SK-N-SH (cell line): ENCODE data around the gene ANKS1B. TPM values are rescaled to one million over a fixed set of nuclear protein-coding genes. Genes with fewer than 3 reads are reported as not detected.

Experiments used
- CTCF ChIA-PET: fragments of 300-600, 350-600 bp; formaldehyde crosslinking; extraction: SDS; loops from one replicate; lab custom pipeline; 2021; lab: Yijun Ruan, JAX
- POLR2A ChIA-PET: fragments of 350-600 bp; sonication (Branson Sonifier 250); formaldehyde crosslinking; extraction: SDS; loops from one replicate; lab custom pipeline; 2020; ENCODE audit warnings: antibody characterized with exemption, inconsistent platforms; lab: Yijun Ruan, JAX
- DNase-seq: peaks from one replicate; pipeline ENCODE4 v3.0.0; 2012
- H2AFZ ChIP-seq: fragments of 200-600 bp; sonication (generic); 2 replicates; pipeline ENCODE4 v1.8.1; 2016; ENCODE audit warnings: antibody characterized with exemption, mild to moderate bottlenecking, low read depth
- H3F3A ChIP-seq: fragments of 200-600 bp; sonication (generic); replicated peaks from 2 replicates; pipeline ENCODE3; 2016; ENCODE audit warnings: antibody characterized with exemption, mild to moderate bottlenecking; ENCODE audit not compliant: insufficient read depth
- H3K27ac ChIP-seq, 2 experiments: fragments of 200-500 bp in 1 of 2; fragments of 200-600 bp in 1 of 2; sonication (Bioruptor generic) in 1 of 2; sonication (generic), shearing (Covaris generic) in 1 of 2; 2 replicates each; pipeline versions ENCODE4 v1.5.1 to v1.6.1; 2014 to 2016; ENCODE audit warnings: low read depth in 2 of 2, inconsistent platforms in 1 of 2, low read length in 1 of 2, mild to moderate bottlenecking in 1 of 2, mixed read lengths in 1 of 2
- H3K27me3 ChIP-seq: fragments of 200-600 bp; sonication (generic), shearing (Covaris generic); 2 replicates; pipeline ENCODE4 v1.6.1; 2016; ENCODE audit warnings: mixed run types; ENCODE audit not compliant: insufficient read depth
- H3K36me3 ChIP-seq, 2 experiments: fragments of 200-500 bp in 1 of 2; fragments of 200-600 bp in 1 of 2; sonication (Bioruptor generic) in 1 of 2; sonication (generic) in 1 of 2; replicated peaks in 1 of 2; 2 replicates each; pipeline versions ENCODE3 to v1.5.1; 2014 to 2016; ENCODE audit warnings: low read length in 1 of 2, mild to moderate bottlenecking in 1 of 2; ENCODE audit not compliant: insufficient read depth in 2 of 2, control insufficient read depth in 1 of 2
- H3K4me1 ChIP-seq, 2 experiments: fragments of 200-500 bp in 1 of 2; fragments of 200-600 bp in 1 of 2; sonication (Bioruptor generic) in 1 of 2; sonication (generic), shearing (Covaris generic) in 1 of 2; 2 replicates each; pipeline versions ENCODE4 v1.5.1 to v1.6.1; 2014 to 2016; ENCODE audit warnings: low read depth in 1 of 2, low read length in 1 of 2, mixed run types in 1 of 2; ENCODE audit not compliant: insufficient read depth in 2 of 2, control insufficient read depth in 1 of 2
- H3K4me2 ChIP-seq: fragments of 200-600 bp; sonication (generic), shearing (Covaris generic); 2 replicates; pipeline ENCODE4 v1.6.1; 2017; ENCODE audit warnings: mixed run types
- H3K4me3 ChIP-seq, 2 experiments: fragments of 200-500 bp in 1 of 2; fragments of 200-600 bp in 1 of 2; sonication (Bioruptor generic) in 1 of 2; sonication (generic), shearing (Covaris generic) in 1 of 2; 2 replicates each; pipeline versions ENCODE4 v1.5.1 to v1.8.1; 2014 to 2016; ENCODE audit warnings: low read depth in 2 of 2, inconsistent platforms in 1 of 2, low read length in 1 of 2, mild to moderate bottlenecking in 1 of 2, mixed read lengths in 1 of 2, moderate library complexity in 1 of 2
- H3K79me2 ChIP-seq: fragments of 200-600 bp; sonication (generic); 2 replicates; pipeline ENCODE4 v1.8.1; 2017; ENCODE audit warnings: mild to moderate bottlenecking; ENCODE audit not compliant: insufficient read depth
- H3K9ac ChIP-seq: fragments of 200-600 bp; sonication (generic); 2 replicates; pipeline ENCODE4 v1.6.1; 2017; ENCODE audit warnings: mixed run types
- H3K9me2 ChIP-seq: fragments of 200-600 bp; sonication (generic); 2 replicates; pipeline ENCODE4 v1.6.1; 2017; ENCODE audit warnings: mixed run types
- H3K9me3 ChIP-seq: fragments of 200-600 bp; sonication (generic); 2 replicates; pipeline ENCODE4 v1.6.1; 2017; ENCODE audit warnings: mixed run types, mild to moderate bottlenecking, moderate library complexity
- H4K20me1 ChIP-seq: fragments of 200-600 bp; sonication (generic); 2 replicates; pipeline ENCODE4 v1.6.1; 2017; ENCODE audit warnings: mild to moderate bottlenecking, mixed run types; ENCODE audit not compliant: insufficient read depth
- FOXM1 ChIP-seq: IDR thresholded peaks from 2 replicates; pipeline ENCODE4 v1.4.0; 2012; ENCODE audit warnings: low read depth, mild to moderate bottlenecking
- GATA2 ChIP-seq: sonication (generic); formaldehyde crosslinking; IDR thresholded peaks from 2 replicates; pipeline ENCODE4 v1.5.0; 2020; ENCODE audit warnings: mild to moderate bottlenecking, missing genetic modification reagents
- NFIC ChIP-seq: IDR thresholded peaks from 2 replicates; pipeline ENCODE4 v1.4.0; 2012; ENCODE audit warnings: borderline replicate concordance
- PBX3 ChIP-seq: IDR thresholded peaks from 2 replicates; pipeline ENCODE4; 2012
- RCOR1 ChIP-seq: fragments of 150-350 bp; IDR thresholded peaks from 2 replicates; pipeline ENCODE4 v1.6.1; 2017; ENCODE audit warnings: antibody characterized with exemption, low read length
- REST ChIP-seq: IDR thresholded peaks from 2 replicates; pipeline ENCODE4 v1.6.1; 2012; ENCODE audit warnings: mild to moderate bottlenecking, low read depth, low read length, moderate library complexity
- TEAD4 ChIP-seq: IDR thresholded peaks from 2 replicates; pipeline ENCODE4 v1.4.0; 2012; ENCODE audit warnings: mild to moderate bottlenecking, borderline replicate concordance; ENCODE audit not compliant: insufficient read depth
- YY1 ChIP-seq: IDR thresholded peaks from 2 replicates; pipeline ENCODE4 v1.4.0; 2012; ENCODE audit warnings: low read depth, mild to moderate bottlenecking
- ZBTB33 ChIP-seq: IDR thresholded peaks from 2 replicates; pipeline ENCODE4 v1.4.0; 2012; ENCODE audit warnings: low read depth, borderline replicate concordance
- WGBS: methylation state at CpG from one replicate; pipeline ENCODE4 v1.1.6; 2017; ENCODE audit warnings: low lambda C conversion rate; 5-methylcytosine and 5-hydroxymethylcytosine counted together
- polyA plus RNA-seq, 3 experiments: library from polyadenylated mRNA; depleted of rRNA; stranded (reverse); fragments of >200 nt; gene quantifications; 2 replicates each; pipeline ENCODE4 v1.2.3, GENCODE V29; 2012

ANKS1B gene
- polyA plus RNA-seq, 1 of the 3 experiments (the other 2 are of a cell fraction), result 1.8 TPM

GRCh38 chr12:99712281-99712680, 272.5 kb downstream of the ANKS1B start:
- no peak overlapping the region for H2AFZ ChIP-seq
- TF ChIP-seq PBX3 (no peak), REST (no peak), NFIC (no peak), FOXM1 (no peak), ZBTB33 (no peak)
- no peak overlapping the region for H3K4me2 ChIP-seq
- H4K20me1 ChIP-seq, result no peaks in the 10 kb centered on the region
- H3K36me3 ChIP-seq, result no peaks in the 10 kb centered on the region
- H3K27me3 ChIP-seq, result no peaks in the 10 kb centered on the region
- no peak overlapping the region for H3K27ac ChIP-seq
- no peak overlapping the region for H3K9ac ChIP-seq
- no peaks in the 10 kb centered on the region for H3F3A ChIP-seq
- H3K9me2 ChIP-seq, result no peaks in the 10 kb centered on the region
- CTCF ChIA-PET, result no interaction called here
- H3K79me2 ChIP-seq, result no peaks in the 10 kb centered on the region
- DNase-seq, result no peak
- no peak overlapping the region for H3K4me3 ChIP-seq
- no peaks in the 10 kb centered on the region for H3K4me1 ChIP-seq
- no peaks in the 10 kb centered on the region for H3K9me3 ChIP-seq
- POLR2A ChIA-PET, result no interaction called here

- no peaks in the 10 kb centered on the region for H3F3A ChIP-seq
- no peaks in the 10 kb centered on the region for H3K4me1 ChIP-seq
- H3K79me2 ChIP-seq, result no peaks in the 10 kb centered on the region
- H3K27ac ChIP-seq, result no peak overlapping the region
- H3K9ac ChIP-seq, result no peak overlapping the region
- no peak for DNase-seq
- no peaks in the 10 kb centered on the region for H3K9me2 ChIP-seq
- no peak for TF ChIP-seq FOXM1
- no peak for TF ChIP-seq GATA2 (CRISPR knock-in tag)
- no peak for TF ChIP-seq TEAD4
- TF ChIP-seq YY1, result no peak
- no peak for TF ChIP-seq NFIC
- TF ChIP-seq RCOR1, result no peak
- H3K4me3 ChIP-seq, result no peak overlapping the region
- no peaks in the 10 kb centered on the region for H3K36me3 ChIP-seq
- no peaks in the 10 kb centered on the region for H4K20me1 ChIP-seq
- POLR2A ChIA-PET, result no interaction called here
- no peaks in the 10 kb centered on the region for H3K27me3 ChIP-seq
- no peaks in the 10 kb centered on the region for H3K9me3 ChIP-seq
- WGBS, result 28% methylated on average over 1 of the region's 1 CpG
- CTCF ChIA-PET, result no interaction called here
- no peak overlapping the region for H3K4me2 ChIP-seq
- H2AFZ ChIP-seq, result no peak overlapping the region
These were observed 273.5 kb downstream of the ANKS1B start for GRCh38 chr12:99711246-99711645.
